ENCODE measurements around the gene CENPP. TPM values are rescaled to one million over a fixed set of nuclear protein-coding genes. Genes with fewer than 3 reads are reported as not detected.

Gene CENPP
- total RNA-seq, 1 donor from 2014 or later = 10.6 TPM

GRCh38 chr9:92656537-92656925 is 330.8 kb downstream of the CENPP start:
- no peak for DNase-seq (ENCODE audit: low spot score)

- no peak for DNase-seq (ENCODE audit: low spot score)
Observed at GRCh38 chr9:92657296-92658094, 331.7 kb downstream of the CENPP start.

GRCh38 chr9:92658176-92658575 is 332.4 kb downstream of the CENPP start:
- no peak for DNase-seq (ENCODE audit: low spot score)

- no peak for DNase-seq (ENCODE audit: low spot score)
Observed at GRCh38 chr9:92658611-92659010, 332.9 kb downstream of the CENPP start.

- DNase-seq (ENCODE audit: low spot score) = no peak
Observed at GRCh38 chr9:92659601-92660000, 333.8 kb downstream of the CENPP start.

- DNase-seq (ENCODE audit: low spot score) = no peak
Observed at GRCh38 chr9:92660266-92660665, 334.5 kb downstream of the CENPP start.

- DNase-seq (ENCODE audit: low spot score) = no peak
Observed at GRCh38 chr9:92661127-92661526, 335.4 kb downstream of the CENPP start.

GRCh38 chr9:92661743-92662142 is 336.0 kb downstream of the CENPP start:
- no peak for DNase-seq (ENCODE audit: low spot score)

- DNase-seq (ENCODE audit: low spot score) = no peak
Observed at GRCh38 chr9:92663126-92663525, 337.4 kb downstream of the CENPP start.

GRCh38 chr9:92663951-92664350 is 338.2 kb downstream of the CENPP start:
- no peak for DNase-seq (ENCODE audit: low spot score)

- no peak for DNase-seq (ENCODE audit: low spot score)
Observed at GRCh38 chr9:92664394-92665152, 338.8 kb downstream of the CENPP start.

- no peak for DNase-seq (ENCODE audit: low spot score)
Observed at GRCh38 chr9:92665836-92666235, 340.1 kb downstream of the CENPP start.

GRCh38 chr9:92666236-92666635 is 340.5 kb downstream of the CENPP start:
- DNase-seq (ENCODE audit: low spot score) = no peak

- DNase-seq (ENCODE audit: low spot score) = no peak
Observed at GRCh38 chr9:92666912-92667532, 341.3 kb downstream of the CENPP start.

GRCh38 chr9:92668746-92669526 is 343.2 kb downstream of the CENPP start:
- peak; percentile 49 for DNase-seq (ENCODE audit: low spot score)

GRCh38 chr9:92669527-92669889 is 343.8 kb downstream of the CENPP start:
- peak; percentile 46 for DNase-seq (ENCODE audit: low spot score)

Other genes starting within 250 kb of the CENPP start
- 77.7 TPM for gene SPTLC1, start 210.5 kb upstream of the CENPP start, total RNA-seq
- 269 TPM for gene IARS1, start 32.3 kb upstream of the CENPP start, total RNA-seq
- 60.2 TPM for gene NOL8, start 603 bp upstream of the CENPP start, total RNA-seq
- 18.1 TPM for gene OGN, start 78.6 kb downstream of the CENPP start, total RNA-seq
- 2.2 TPM for gene OMD, start 98.5 kb downstream of the CENPP start, total RNA-seq
- gene ASPN, start 156.6 kb downstream of the CENPP start, total RNA-seq = 7.5 TPM
- gene ECM2, start 210.0 kb downstream of the CENPP start, total RNA-seq = 16.3 TPM